Endothelial cell of umbilical vein (primary cell): Measurements from ENCODE around the gene NCOR1. TPM values are rescaled to one million over a fixed set of nuclear protein-coding genes. Genes with fewer than 3 reads are reported as not detected.

Source experiments
- BruUV-seq: library from RNA; stranded (reverse); fragments of 400-500 nt; replicated peaks from 2 replicates; lab custom pipeline; 2021; lab: Mats Ljungman, UMichigan
- CTCF ChIA-PET: fragments of 300-600, 350-600 bp; sonication (Branson Sonifier 250); formaldehyde crosslinking; loops from one replicate; lab custom pipeline; 2021; ENCODE audit warnings: antibody characterized with exemption, inconsistent platforms; lab: Charles Lee
- POLR2A ChIA-PET: fragments of 300-600, 350-600 bp; sonication (Branson Sonifier 250); formaldehyde crosslinking; loops from one replicate; lab custom pipeline; 2021; ENCODE audit warnings: antibody characterized with exemption, inconsistent platforms; lab: Charles Lee
- DNase-seq: peaks from one replicate; pipeline ENCODE4 v3.0.0-alpha.2; 2011; ENCODE audit warnings: low read depth, low spot score
- FAIRE-seq: peaks from 2 replicates; lab custom pipeline; 2011; peaks lifted over from hg19 to GRCh38; lab: Jason Lieb, UNC
- H2AFZ ChIP-seq: 2 replicates; pipeline ENCODE4 v1.6.0; 2012; ENCODE audit warnings: low read depth, low read length, control low read depth, inconsistent platforms
- H3K27ac ChIP-seq: 2 replicates; pipeline ENCODE4 v1.5.1; 2011; ENCODE audit warnings: low read depth, mild to moderate bottlenecking, control low read depth, low read length, moderate library complexity; ENCODE audit not compliant: insufficient read depth
- H3K27me3 ChIP-seq, 2 experiments: 2 replicates each; pipeline versions ENCODE4 v1.6.0 to v1.6.1; 2011; ENCODE audit warnings: low read length in 2 of 2, mixed read lengths in 1 of 2; ENCODE audit not compliant: control insufficient read depth in 2 of 2, insufficient read depth in 2 of 2
- H3K36me3 ChIP-seq, 2 experiments: 2 replicates in 1 of 2; 3 replicates in 1 of 2; pipeline ENCODE4 v1.5.1; 2011; ENCODE audit warnings: low read length in 2 of 2, mild to moderate bottlenecking in 1 of 2, moderate library complexity in 1 of 2; ENCODE audit not compliant: control insufficient read depth in 2 of 2, insufficient read depth in 2 of 2; ENCODE audit errors: extremely low read depth in 1 of 2
- H3K4me1 ChIP-seq: 3 replicates; pipeline ENCODE4 v1.5.1; 2011; ENCODE audit warnings: mild to moderate bottlenecking, low read length; ENCODE audit not compliant: control insufficient read depth, insufficient read depth; ENCODE audit errors: extremely low read depth
- H3K4me2 ChIP-seq: 2 replicates; pipeline ENCODE4 v1.6.1; 2011; ENCODE audit warnings: low read length, control low read depth, mixed read lengths; ENCODE audit not compliant: insufficient read depth
- H3K4me3 ChIP-seq, 3 experiments: fragments of 200-600 bp in 1 of 3; sonication (generic), shearing (Covaris generic) in 1 of 3; replicated peaks in 1 of 3; 2 replicates each; pipeline ENCODE4 v1.5.1; 2011 to 2016; ENCODE audit warnings: control low read depth in 3 of 3, low read length in 3 of 3, mild to moderate bottlenecking in 2 of 3, inconsistent platforms in 1 of 3, low read depth in 1 of 3, moderate library complexity in 1 of 3; ENCODE audit not compliant: insufficient read depth in 1 of 3
- H3K79me2 ChIP-seq: 2 replicates; pipeline ENCODE4 v1.6.0; 2012; ENCODE audit warnings: low read length, inconsistent platforms; ENCODE audit not compliant: control insufficient read depth, insufficient read depth
- H3K9ac ChIP-seq: replicated peaks from 2 replicates; pipeline ENCODE3; 2011; ENCODE audit warnings: low read length, control low read depth; ENCODE audit not compliant: insufficient read depth; ENCODE audit errors: extremely low read depth
- H3K9me1 ChIP-seq: replicated peaks from 3 replicates; pipeline ENCODE4 v1.6.0; 2011; ENCODE audit warnings: mild to moderate bottlenecking, low read length; ENCODE audit not compliant: control insufficient read depth, insufficient read depth; ENCODE audit errors: extremely low read depth
- H3K9me3 ChIP-seq: replicated peaks from 2 replicates; pipeline ENCODE4 v1.5.1; 2012; ENCODE audit warnings: low read length, inconsistent platforms; ENCODE audit not compliant: control insufficient read depth, insufficient read depth
- H4K20me1 ChIP-seq: replicated peaks from 2 replicates; pipeline ENCODE3; 2011; ENCODE audit warnings: mild to moderate bottlenecking, low read length; ENCODE audit not compliant: control insufficient read depth, insufficient read depth; ENCODE audit errors: extremely low read depth
- CTCF ChIP-seq, 2 donors: IDR thresholded peaks; 1 replicate in 1 of 2; 2 replicates in 1 of 2; pipeline ENCODE4 v1.5.1; 2011; ENCODE audit warnings: low read length in 2 of 2, mild to moderate bottlenecking in 2 of 2, moderate library complexity in 2 of 2, control low read depth in 1 of 2, inconsistent platforms in 1 of 2, low read depth in 1 of 2; ENCODE audit not compliant: insufficient read depth in 1 of 2; ENCODE audit errors: extremely low read depth in 1 of 2
- EZH2 ChIP-seq: IDR thresholded peaks from 2 replicates; pipeline ENCODE4 v1.6.1; 2012; ENCODE audit warnings: borderline replicate concordance, low read depth, mild to moderate bottlenecking, moderate library complexity, low read length, inconsistent platforms; ENCODE audit not compliant: severe bottlenecking
- FOS ChIP-seq: IDR thresholded peaks from 2 replicates; pipeline ENCODE4 v1.6.1; 2011; ENCODE audit warnings: mild to moderate bottlenecking, low read length, moderate library complexity, borderline replicate concordance; ENCODE audit not compliant: insufficient read depth
- GATA2 ChIP-seq: IDR thresholded peaks from 2 replicates; pipeline ENCODE4 v1.7.0; 2011; ENCODE audit warnings: low read depth, mild to moderate bottlenecking, moderate library complexity, mixed read lengths, low read length; ENCODE audit not compliant: insufficient read length, insufficient read depth
- JUN ChIP-seq: IDR thresholded peaks from 2 replicates; pipeline ENCODE4 v1.6.1; 2011; ENCODE audit warnings: borderline replicate concordance, low read depth; ENCODE audit not compliant: insufficient read length, insufficient read depth
- MAX ChIP-seq: IDR thresholded peaks from 2 replicates; pipeline ENCODE4 v1.6.1; 2011; ENCODE audit not compliant: insufficient read depth, insufficient read length
- MYC ChIP-seq: IDR thresholded peaks from one replicate; pipeline ENCODE4 v1.6.1; 2011; ENCODE audit warnings: mild to moderate bottlenecking, low read depth, low read length
- POLR2A ChIP-seq: IDR thresholded peaks from 2 replicates; pipeline ENCODE4 v1.6.1; 2012; ENCODE audit warnings: low read depth, mild to moderate bottlenecking, control low read depth, low read length
- POLR2AphosphoS5 ChIP-seq: IDR thresholded peaks from 2 replicates; pipeline ENCODE4 v1.6.1; 2012; ENCODE audit warnings: low read depth, mild to moderate bottlenecking, control low read depth, low read length, moderate library complexity; ENCODE audit not compliant: insufficient read depth
- dilution Hi-C: fragments of 300-500 bp; cut with MboI; formaldehyde crosslinking; loops from one replicate; pipeline ENCODE4 v1.15.0; 2019; ENCODE audit warnings: low sequenced_read_pairs; ENCODE audit not compliant: extremely low pct_ligation_motif_present
- intact Hi-C: fragments of 100-400 bp; cut with micrococcal nuclease; formaldehyde crosslinking; loops from one replicate; pipeline ENCODE4 v1.10.0; 2022
- polyA plus RNA-seq, 4 experiments: library from polyadenylated mRNA; depleted of rRNA in 3 of 4; stranded (reverse) in 3 of 4; unstranded in 1 of 4; fragments of >200 nt; gene quantifications; 2 replicates each; pipeline versions ENCODE4 v1.2.1 to v1.2.3, GENCODE V29; 2011 to 2012; ENCODE audit warnings: missing spikeins in 1 of 4
- total RNA-seq: library from RNA; stranded (reverse); gene quantifications from 2 replicates; pipeline ENCODE4 v1.2.3, GENCODE V29; 2021

NCOR1 gene
- total and polyA plus RNA-seq, 2 donors (not counting 3 experiments of a cell fraction or from before 2014, with no cell fraction given): 90.0 to 134 TPM

- Histone ChIP-seq H3K9me1 (no peaks in the 10 kb centered on the region), H3K27ac (peak overlapping the region; percentile 84), H3K36me3 (peaks cover 0 to 20% of the 10 kb centered on the region in 2 experiments), H2AFZ (no peak overlapping the region), H3K4me2 (peak overlapping the region; percentile 83), H3K9me3 (no peaks in the 10 kb centered on the region), H3K27me3 (no peaks in the 10 kb centered on the region), H3K79me2 (peaks cover 46% of the 10 kb centered on the region), H3K4me1 (peaks cover 34% of the 10 kb centered on the region), H4K20me1 (no peaks in the 10 kb centered on the region), H3K9ac (peak overlapping the region; percentile 43), H3K4me3 (no peak overlapping the region)
- dilution Hi-C loops (no loop called here), intact Hi-C loops (no loop called here)
- ChIA-PET POLR2A (interaction anchor here (0.5 to 1.8 kb wide), 5 partner anchors 12 to 367 kb away, joined by 3 to 5 read pairs (median 3); partner anchors contain the start of genes TTC19, UBB and ZSWIM7), CTCF (interaction anchor here (1.1 to 2.2 kb wide), 5 partner anchors 10 to 69 kb away, joined by 5 to 11 read pairs (median 7); partner anchors contain the start of genes ADORA2B, TTC19 and ZSWIM7)
- FAIRE-seq (peak; percentile 80), DNase-seq (peak; percentile 95)
- no peak for TF ChIP-seq MYC
- TF ChIP-seq POLR2AphosphoS5: peak; percentile 35
- no peak for TF ChIP-seq EZH2
- TF ChIP-seq JUN: peak; percentile 90
- peak; percentile 53 to 54 for TF ChIP-seq CTCF (IDR thresholded peaks at IDR 0.05; ENCODE audit: extremely low read depth in 1 of 2, insufficient read depth in 1 of 2, low read depth in 1 of 2, low read length in 2 of 2)
- TF ChIP-seq FOS: peak; percentile 81
- no peak for TF ChIP-seq MAX
- peak; percentile 3 for TF ChIP-seq POLR2A
- no peak for TF ChIP-seq GATA2
- BruUV-seq: no TSS peak
These were observed 201.4 kb downstream of the NCOR1 start for GRCh38 chr17:16013943-16014407.
